Smooth muscle cell (in vitro differentiated cells): ENCODE results near the gene SOBP. TPM values are rescaled to one million over a fixed set of nuclear protein-coding genes. Genes with fewer than 3 reads are reported as not detected.

ENCODE experiments used
- DNase-seq: peaks from one replicate; lab custom pipeline; 2025; ENCODE audit not compliant: unreplicated experiment; lab: John Stamatoyannopoulos, UW
- H2AFZ ChIP-seq: fragments of 200-600 bp; sonication (generic); 2 replicates; pipeline ENCODE4 v1.6.0; 2016; ENCODE audit warnings: antibody characterized with exemption, low read depth, mild to moderate bottlenecking
- H3F3A ChIP-seq: fragments of 200-600 bp; sonication (generic); 2 replicates; pipeline ENCODE4 v1.6.0; 2017; ENCODE audit warnings: antibody characterized with exemption, low read depth
- H3K27ac ChIP-seq: fragments of 200-600 bp; sonication (generic); 2 replicates; pipeline ENCODE4 v1.5.1; 2016; ENCODE audit warnings: low read depth, mild to moderate bottlenecking
- H3K27me3 ChIP-seq: fragments of 200-600 bp; sonication (generic); 2 replicates; pipeline ENCODE4 v1.6.1; 2016; ENCODE audit warnings: low read depth, mild to moderate bottlenecking
- H3K36me3 ChIP-seq: fragments of 200-600 bp; sonication (generic); 2 replicates; pipeline ENCODE4 v1.5.1; 2016; ENCODE audit warnings: low read depth
- H3K4me1 ChIP-seq: fragments of 200-600 bp; sonication (generic); 2 replicates; pipeline ENCODE4 v1.5.1; 2016; ENCODE audit warnings: low read depth
- H3K4me2 ChIP-seq: fragments of 200-600 bp; sonication (generic); 2 replicates; pipeline ENCODE4 v1.6.0; 2016; ENCODE audit warnings: mild to moderate bottlenecking
- H3K4me3 ChIP-seq: fragments of 200-600 bp; sonication (generic); 2 replicates; pipeline ENCODE4 v1.5.1; 2016; ENCODE audit warnings: mild to moderate bottlenecking
- H3K79me2 ChIP-seq: fragments of 200-600 bp; sonication (generic); 2 replicates; pipeline ENCODE4 v1.6.0; 2016; ENCODE audit warnings: low read depth, mild to moderate bottlenecking
- H3K9ac ChIP-seq: fragments of 200-600 bp; sonication (generic); 2 replicates; pipeline ENCODE4 v1.6.0; 2016; ENCODE audit warnings: low read depth
- H3K9me3 ChIP-seq: fragments of 200-600 bp; sonication (generic); replicated peaks from 2 replicates; pipeline ENCODE4 v1.5.1; 2016; ENCODE audit warnings: low read depth
- H4K20me1 ChIP-seq: fragments of 200-600 bp; sonication (generic); 2 replicates; pipeline ENCODE4 v1.6.0; 2016; ENCODE audit warnings: low read depth
- CTCF ChIP-seq: fragments of 200-600 bp; sonication (generic); IDR thresholded peaks from 2 replicates; pipeline ENCODE4 v1.5.1; 2017; ENCODE audit warnings: borderline replicate concordance, mild to moderate bottlenecking, antibody characterized with exemption; ENCODE audit not compliant: insufficient read depth, poor library complexity, severe bottlenecking
- WGBS: methylation state at CpG from one replicate; pipeline ENCODE4 v1.1.7; 2016; ENCODE audit warnings: low lambda C conversion rate; 5-methylcytosine and 5-hydroxymethylcytosine counted together
- polyA plus RNA-seq: library from polyadenylated mRNA; unstranded; fragments of >200 nt; fragmentation: Nextera tagmentation; extraction: Ambion mirVana; gene quantifications from 2 replicates; pipeline ENCODE4 v1.2.1, GENCODE V29; 2016
- total RNA-seq: library from RNA; depleted of rRNA; stranded (reverse); fragments of >200 nt; gene quantifications from 2 replicates; pipeline ENCODE4 v1.2.3, GENCODE V29; 2014

The SOBP gene
- total and polyA plus RNA-seq, 2 experiments from 2014 or later: 0.67 to 4.0 TPM

GRCh38 chr6:107524626-107525025 is 34.7 kb downstream of the SOBP start:
- Histone ChIP-seq H3F3A (no peaks in the 10 kb centered on the region), H3K4me3 (no peak overlapping the region), H3K9ac (no peak overlapping the region), H4K20me1 (no peaks in the 10 kb centered on the region), H3K27me3 (no peaks in the 10 kb centered on the region), H3K27ac (no peak overlapping the region), H3K36me3 (no peaks in the 10 kb centered on the region), H3K9me3 (no peaks in the 10 kb centered on the region), H2AFZ (no peak overlapping the region), H3K4me1 (no peaks in the 10 kb centered on the region), H3K79me2 (no peaks in the 10 kb centered on the region), H3K4me2 (no peak overlapping the region)
- no peak for DNase-seq
- 88% methylated on average over 3 of the region's 3 CpGs for WGBS
- no peak for TF ChIP-seq CTCF

- H3K4me2 ChIP-seq: no peak overlapping the region
Measured at GRCh38 chr6:107531868-107532267, 42.0 kb downstream of the SOBP start.

GRCh38 chr6:107532706-107533105 is 42.8 kb downstream of the SOBP start:
- H3K4me3 ChIP-seq: no peak overlapping the region
- H3K36me3 ChIP-seq: no peaks in the 10 kb centered on the region
- DNase-seq: no peak
- 86% methylated on average over 6 of the region's 6 CpGs for WGBS
- no peak for TF ChIP-seq CTCF
- H3K9ac ChIP-seq: no peak overlapping the region
- H4K20me1 ChIP-seq: no peaks in the 10 kb centered on the region
- H3K79me2 ChIP-seq: no peaks in the 10 kb centered on the region
- H3K27ac ChIP-seq: no peak overlapping the region
- H2AFZ ChIP-seq: no peak overlapping the region
- H3K9me3 ChIP-seq: no peaks in the 10 kb centered on the region
- no peaks in the 10 kb centered on the region for H3K27me3 ChIP-seq
- H3F3A ChIP-seq: peaks cover 10% of the 10 kb centered on the region
- H3K4me2 ChIP-seq: no peak overlapping the region
- peaks cover 46% of the 10 kb centered on the region for H3K4me1 ChIP-seq

More at GRCh38 chr6:107531868-107532267, 42.0 kb downstream of the SOBP start:
- Histone ChIP-seq H4K20me1 (no peaks in the 10 kb centered on the region), H3K9ac (no peak overlapping the region), H3K27ac (no peak overlapping the region), H3K4me1 (peaks cover 44% of the 10 kb centered on the region), H3K36me3 (no peaks in the 10 kb centered on the region), H3K9me3 (no peaks in the 10 kb centered on the region), H2AFZ (no peak overlapping the region), H3F3A (peaks cover 10% of the 10 kb centered on the region), H3K27me3 (no peaks in the 10 kb centered on the region), H3K4me3 (no peak overlapping the region), H3K79me2 (no peaks in the 10 kb centered on the region)
- DNase-seq: no peak
- no peak for TF ChIP-seq CTCF
- WGBS: 47% methylated on average over 2 of the region's 2 CpGs

GRCh38 chr6:107533415-107534059 is 43.6 kb downstream of the SOBP start:
- Histone ChIP-seq H4K20me1 (no peaks in the 10 kb centered on the region), H3K27me3 (no peaks in the 10 kb centered on the region), H3K4me3 (no peak overlapping the region), H3K79me2 (no peaks in the 10 kb centered on the region), H3K9ac (no peak overlapping the region), H2AFZ (no peak overlapping the region), H3F3A (peaks cover 10% of the 10 kb centered on the region), H3K4me2 (peak overlapping the region; percentile 58), H3K36me3 (no peaks in the 10 kb centered on the region), H3K9me3 (no peaks in the 10 kb centered on the region), H3K4me1 (peaks cover 49% of the 10 kb centered on the region), H3K27ac (no peak overlapping the region)
- 91% methylated on average over 11 of the region's 11 CpGs for WGBS
- TF ChIP-seq CTCF: no peak
- no peak for DNase-seq
